HG02759 (cell line): ENCODE data around the gene THRB.
A peak's percentile ranks its signal among the peaks of the same experiment; 100 is the strongest.

ENCODE experiments used
- ATAC-seq: cut with Tn5 transposase; IDR thresholded peaks from one replicate; pipeline ENCODE4 v1.9.1; 2021; ENCODE audit warnings: mild to moderate bottlenecking, moderate library complexity; ENCODE audit not compliant: unreplicated experiment

The THRB gene

DNA sequence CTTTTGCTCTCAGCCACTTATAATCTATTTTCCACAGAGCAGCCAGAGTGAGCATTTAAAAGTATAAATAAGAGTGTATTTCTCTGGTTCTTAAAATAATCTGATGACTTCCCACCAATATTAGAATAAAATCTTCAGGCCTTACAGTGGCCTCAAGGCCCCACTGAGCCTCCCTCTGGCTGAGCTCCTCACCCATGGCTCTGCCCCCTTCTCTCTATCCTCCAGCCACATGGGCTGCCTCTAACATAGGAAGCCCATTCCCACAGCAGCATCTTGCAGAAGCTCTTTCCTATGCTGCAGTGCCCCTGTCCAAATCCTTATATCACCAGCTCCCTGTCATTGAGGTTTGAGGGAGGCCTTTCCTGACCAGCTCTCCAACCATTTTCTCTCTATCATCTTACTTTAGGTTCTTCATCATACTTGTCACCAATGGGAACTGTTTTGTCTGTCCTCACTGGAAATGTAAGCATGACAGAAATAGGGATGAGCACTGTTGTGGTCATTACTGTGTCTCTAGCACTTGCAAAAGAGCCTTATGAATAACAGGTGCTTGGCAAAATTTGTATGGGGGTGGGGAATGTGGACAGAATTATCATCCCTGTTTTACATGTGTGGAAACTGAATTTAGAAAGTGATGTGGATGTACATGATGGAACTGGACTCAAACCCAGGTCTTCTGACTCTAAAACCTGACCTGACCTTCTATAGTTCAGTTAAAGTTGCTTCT is 299.0 kb downstream of the THRB start:
- no peak for ATAC-seq

DNA sequence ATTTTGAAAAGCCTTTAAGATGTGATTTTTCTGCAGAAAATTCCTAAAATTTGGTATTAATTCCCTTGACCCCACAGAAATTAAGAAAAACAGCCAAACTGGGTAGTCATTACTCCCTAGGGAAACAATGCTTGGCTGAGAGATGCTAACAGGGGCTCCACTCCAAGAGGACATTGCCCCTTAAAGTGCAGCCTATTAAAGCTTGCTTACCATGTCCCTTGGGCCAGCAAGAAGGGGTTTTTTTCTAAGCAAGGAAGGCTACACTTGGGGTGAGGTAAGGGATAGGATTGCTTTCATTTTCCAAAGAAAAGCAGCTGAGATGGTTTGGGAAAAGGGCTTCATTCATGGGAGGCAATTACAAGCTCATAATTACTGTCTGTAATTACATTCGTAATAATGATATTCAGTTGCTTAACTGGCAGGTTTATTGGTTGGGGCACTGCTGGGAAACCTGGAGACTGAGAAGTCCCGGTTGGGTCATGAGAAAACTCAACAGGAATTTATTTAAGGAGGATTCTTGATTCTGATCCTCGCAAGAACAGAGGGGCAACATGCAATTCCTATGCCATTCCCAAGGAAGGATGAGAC is 302.1 kb downstream of the THRB start:
- ATAC-seq, result no peak

DNA sequence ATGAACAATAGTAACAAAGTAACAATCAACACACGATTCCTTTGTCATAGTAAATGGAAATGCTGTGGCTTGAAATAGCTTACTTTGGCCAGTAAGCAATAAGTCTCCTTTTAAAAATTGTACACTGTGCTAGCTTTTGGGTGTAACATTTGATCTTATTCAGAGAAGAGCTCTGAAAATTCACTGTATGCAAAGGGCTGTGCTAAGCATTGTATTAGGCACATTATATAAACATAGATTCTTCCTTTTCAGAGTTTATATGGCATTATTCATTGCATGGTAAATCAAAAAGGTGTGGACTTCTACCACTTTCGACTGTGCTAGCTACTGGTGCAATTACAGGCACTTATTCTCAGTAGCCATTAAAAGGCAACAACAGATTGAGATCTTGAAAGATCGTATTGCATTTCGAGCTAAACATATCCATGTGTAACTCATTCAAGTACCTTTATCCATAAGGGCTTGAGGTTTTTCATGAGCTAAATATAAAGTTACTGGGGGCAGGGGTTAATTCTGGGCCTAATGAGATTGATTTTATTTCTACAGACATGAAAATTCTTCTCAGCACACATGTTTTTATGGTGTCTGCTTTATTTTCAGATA is 302.7 kb downstream of the THRB start:
- no peak for ATAC-seq

DNA sequence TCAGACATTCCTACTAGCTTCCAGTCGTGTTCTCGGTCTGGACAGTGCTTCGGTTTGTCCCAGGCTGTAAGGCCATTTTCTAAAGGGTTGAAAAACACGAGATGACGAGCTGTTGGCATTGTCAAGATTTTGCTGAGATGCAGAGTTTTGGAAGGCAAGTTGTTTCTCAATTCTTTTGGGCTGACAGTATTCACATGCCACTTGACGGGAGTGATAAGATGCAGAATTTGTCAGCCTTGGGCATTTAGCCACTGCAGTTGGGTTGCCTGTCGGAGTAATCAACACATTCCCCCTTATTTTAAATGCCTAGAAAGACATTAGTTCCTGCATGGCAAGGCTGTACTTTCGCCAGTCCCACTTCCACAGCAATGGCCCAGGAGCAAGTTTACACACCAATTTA is 304.4 kb downstream of the THRB start:
- no peak for ATAC-seq

DNA sequence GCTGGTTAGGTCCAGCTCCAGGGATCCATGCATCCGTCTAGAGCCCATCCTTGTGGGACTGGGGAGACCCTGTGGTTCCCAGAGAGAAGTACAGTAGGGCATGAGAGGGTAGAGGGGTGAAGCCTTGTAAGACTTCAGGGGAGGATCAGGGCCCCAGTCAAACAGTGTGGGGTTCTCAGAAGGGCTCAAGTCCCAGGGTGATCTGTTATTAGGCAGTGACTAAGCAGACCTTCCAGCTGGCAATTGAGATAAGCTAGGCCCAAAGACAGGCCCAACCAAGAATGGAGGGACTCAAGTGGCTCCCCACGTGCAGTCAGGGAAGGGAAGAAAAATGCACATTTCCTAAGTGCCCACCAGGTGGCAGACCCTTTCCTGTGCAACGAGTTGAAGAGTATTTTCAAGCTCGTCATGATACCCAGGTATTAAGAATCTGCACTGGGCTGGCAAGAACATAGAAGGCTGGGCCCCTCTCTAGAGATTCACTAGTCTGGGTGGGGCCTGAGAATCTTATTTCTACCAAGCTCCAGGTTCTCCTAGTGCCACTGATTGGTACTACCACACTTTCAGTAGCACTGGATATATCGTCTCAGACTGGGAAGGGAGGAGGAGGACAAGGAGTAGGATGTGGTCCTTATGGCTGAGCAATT is 308.8 kb downstream of the THRB start:
- peak; percentile 93 for ATAC-seq

DNA sequence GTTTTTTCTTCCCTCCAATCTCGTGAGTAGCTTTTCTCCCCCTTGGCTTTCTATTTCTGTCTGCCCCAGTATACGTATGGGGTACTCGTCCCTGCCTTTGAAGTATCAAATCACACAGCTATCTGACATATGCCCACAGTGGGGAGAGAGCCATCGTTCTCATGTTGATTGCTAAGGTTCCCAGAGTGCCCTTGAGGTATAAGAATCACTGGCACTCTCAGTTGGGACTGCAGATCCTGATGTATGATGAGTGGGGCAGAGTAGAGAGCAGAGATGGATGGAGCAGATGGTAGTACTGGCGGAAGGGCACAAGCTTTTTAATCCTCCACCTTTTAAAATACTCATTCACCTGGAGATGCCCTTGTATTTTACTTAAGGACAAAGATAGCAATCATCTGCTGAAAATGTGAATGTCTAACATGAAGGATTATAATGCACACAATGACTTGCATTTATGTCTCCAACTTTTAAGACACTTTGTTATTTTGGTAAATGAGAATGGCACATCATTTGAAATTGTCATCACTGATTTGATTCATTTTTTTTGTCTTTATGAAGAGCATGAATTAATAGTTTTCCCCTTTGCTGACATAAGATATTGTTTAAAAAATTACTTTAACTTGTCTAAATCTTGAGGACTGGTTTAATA is 310.0 kb downstream of the THRB start:
- no peak for ATAC-seq

DNA sequence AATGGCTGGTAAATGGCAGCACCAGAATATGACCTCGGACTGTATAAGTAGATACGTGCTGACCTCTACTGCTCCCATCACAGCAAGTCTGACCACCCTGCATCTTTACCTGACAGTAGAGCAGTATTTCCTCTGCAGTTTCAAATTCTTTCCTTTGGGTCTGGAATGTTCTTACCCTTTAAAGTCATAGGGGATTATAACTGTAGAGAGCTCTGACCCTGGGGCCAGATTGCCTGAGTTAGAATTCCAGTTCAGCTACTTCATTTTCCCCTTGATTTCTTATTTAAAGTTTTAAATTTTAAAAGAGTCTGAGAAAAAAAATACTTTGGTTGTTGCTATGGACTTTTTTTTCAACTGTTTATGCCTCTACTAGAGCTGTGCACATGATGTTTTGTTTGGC is 311.9 kb downstream of the THRB start:
- no peak for ATAC-seq

DNA sequence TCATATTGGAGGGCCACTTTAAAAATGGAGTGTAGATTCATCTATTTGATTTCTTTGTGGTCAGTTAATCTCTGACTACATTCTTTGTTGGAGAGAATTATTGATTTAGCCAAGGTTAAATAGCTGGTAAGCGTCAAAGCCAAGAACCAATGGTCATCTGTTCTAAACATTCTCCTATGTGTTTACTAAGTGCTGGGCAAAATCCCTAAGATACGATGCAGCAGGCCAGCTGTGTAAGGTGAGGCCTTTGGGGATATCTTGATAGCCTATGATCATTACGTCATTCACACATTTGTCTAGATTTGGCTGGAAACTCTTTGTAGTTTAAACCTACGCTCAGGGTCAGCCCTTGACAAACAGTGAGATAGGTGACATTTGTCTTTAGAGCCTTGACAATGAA is 313.4 kb downstream of the THRB start:
- ATAC-seq, result no peak

DNA sequence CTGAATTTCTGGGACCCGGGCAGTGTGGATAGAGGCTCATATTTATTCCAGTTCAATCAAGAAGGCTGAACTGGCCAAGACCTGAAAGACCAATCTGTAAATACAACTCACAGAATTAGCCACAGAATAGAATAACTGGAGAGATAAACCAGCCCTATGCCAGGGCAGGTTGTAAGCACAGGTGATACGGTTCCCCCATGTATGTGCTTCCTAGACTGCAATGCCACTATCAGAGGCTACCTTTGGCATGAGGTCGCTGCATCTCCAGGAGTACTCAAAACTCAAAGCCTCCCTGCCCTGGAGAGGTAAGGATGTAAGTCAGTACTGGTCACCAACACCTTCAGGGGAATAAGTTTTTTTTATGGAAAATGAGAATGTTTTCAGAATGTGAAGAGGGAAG is 314.0 kb downstream of the THRB start:
- ATAC-seq, result no peak

DNA sequence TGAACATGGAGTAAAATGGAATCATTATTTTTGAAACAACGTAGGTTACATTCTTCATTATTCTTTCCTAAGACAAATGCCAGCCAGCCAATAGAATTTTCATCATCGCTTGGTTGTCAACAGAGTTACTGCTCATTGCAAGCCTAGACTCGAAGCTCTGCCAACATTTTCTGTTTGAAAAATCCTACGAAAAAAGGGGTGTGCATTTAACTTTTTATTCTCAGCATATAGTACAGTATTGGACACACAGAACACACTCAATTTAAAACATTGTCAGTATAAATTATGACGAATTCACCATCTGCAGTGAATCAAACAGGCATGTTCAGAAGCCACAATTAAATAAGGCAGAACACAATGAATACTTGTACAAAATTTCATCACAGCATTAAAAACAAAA is 317.4 kb downstream of the THRB start:
- ATAC-seq, result no peak

DNA sequence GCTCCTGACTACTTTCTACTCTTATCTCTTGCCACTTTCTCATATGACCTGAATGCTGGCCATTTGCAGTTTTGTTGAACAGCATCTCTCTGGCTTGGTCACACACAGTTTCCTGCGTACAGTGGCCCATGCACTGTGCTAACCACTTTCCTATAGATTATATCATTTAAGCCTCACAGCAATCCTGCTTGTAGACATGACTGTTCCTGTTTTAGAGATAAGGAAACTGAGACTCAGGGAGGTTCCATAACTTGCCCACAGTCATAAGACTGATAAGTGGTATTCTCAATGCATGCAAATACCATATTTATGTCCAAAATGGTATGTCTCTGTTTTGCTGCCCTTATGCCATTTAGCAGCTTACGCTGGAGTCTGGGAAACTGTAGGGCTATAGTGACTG is 320.0 kb downstream of the THRB start:
- no peak for ATAC-seq

DNA sequence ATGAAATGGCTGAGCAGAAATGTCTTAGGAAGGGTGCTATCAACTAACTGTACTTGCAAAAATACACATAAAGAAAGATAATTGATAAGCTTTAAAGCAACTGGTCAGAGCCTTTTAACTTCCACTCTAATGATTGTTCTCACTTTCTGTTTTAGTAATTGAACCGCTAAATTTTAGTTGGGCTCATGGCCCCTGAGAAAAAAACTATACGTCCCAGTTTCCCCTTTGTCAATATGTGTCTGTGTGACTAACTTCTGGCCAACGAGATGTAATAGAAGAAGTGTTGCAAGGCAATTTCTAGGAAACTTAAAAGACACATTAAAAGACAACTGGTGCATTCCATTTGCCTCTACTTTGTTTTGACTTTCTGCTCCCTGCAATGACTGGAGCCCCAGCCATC is 325.7 kb downstream of the THRB start:
- peak; percentile 71 for ATAC-seq

DNA sequence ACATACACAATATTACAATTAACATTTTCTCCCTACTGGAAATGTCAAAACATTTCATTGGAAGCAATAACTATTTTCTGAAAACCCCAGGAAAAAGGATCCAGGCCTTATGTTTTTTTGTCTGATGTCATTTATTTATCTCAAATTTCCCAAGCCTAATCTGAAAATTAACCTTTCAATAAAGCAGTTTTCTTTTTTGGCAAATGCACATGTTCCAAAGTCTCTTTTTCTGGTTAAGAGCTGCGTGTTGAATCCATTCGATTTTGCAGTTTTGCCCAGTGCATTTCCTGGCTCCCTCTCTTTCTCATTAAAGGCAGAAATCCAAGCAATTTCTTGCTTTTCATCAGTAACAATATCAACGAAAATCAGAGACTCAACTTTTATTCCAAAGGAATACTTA is 327.2 kb downstream of the THRB start:
- ATAC-seq, result no peak

DNA sequence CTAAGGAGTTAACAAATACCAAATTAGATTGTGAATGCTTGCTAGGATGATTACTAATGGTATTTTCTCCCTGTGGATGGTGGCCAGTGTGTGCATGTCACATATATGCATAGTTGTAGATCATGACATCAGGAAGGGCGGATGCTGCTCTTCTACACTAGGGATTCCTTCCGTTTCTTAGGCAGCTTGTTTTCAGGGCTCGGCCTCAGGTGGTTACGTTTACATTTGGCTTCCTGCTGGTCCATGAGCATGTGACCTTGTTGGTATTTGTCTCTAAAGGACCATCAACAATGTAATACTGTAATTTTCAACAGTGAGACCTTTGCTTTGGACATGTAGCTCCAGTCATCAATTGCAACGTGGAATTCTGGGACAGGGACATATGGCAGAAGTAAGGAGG is 328.1 kb downstream of the THRB start:
- no peak for ATAC-seq

DNA sequence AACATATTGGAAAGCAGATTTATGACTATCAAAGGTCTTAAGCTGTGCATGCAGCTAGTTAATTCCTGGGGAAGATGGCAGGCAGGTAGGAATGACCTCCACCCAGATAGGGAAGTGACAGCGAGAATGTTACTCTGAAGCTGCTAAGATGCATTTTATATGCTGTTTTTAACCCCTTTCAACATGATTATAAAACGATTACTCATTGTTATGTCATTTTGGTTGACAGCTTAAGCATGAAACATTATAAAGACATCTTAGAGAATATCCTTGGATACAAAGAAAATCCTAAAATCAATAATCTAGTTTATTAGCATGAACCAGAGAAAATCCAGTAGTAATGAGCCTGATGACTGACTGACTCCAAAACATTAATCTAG is 329.1 kb downstream of the THRB start:
- no peak for ATAC-seq

DNA sequence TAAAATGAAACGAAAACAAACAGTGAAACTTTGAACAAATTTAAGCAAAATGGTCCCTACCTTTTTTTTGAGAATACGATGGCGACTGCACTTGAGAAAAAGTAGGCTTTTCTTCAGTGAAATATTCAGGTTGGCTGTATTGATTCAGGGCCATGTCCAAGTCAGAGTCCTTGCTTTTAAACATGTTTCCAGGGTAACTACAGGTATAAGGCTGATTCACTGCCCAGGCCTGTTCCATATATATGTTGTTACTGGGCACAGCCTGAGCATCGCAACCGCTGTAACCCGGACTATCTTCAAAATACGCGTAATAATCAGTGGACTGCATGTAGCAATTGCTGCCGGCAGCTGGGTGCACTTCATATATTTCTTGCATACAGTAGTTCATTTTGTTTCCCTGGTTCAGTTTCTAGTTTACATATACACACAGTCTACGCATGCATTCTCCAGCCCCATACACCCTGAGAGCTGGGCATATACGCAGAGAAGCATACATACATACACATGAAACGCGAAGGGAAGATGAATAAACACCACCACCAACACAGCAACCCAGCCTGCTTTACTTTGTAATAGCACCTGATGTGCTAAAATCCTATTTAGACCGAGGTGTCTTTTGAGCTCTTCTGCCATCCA is 329.6 kb downstream of the THRB start:
- no peak for ATAC-seq

DNA sequence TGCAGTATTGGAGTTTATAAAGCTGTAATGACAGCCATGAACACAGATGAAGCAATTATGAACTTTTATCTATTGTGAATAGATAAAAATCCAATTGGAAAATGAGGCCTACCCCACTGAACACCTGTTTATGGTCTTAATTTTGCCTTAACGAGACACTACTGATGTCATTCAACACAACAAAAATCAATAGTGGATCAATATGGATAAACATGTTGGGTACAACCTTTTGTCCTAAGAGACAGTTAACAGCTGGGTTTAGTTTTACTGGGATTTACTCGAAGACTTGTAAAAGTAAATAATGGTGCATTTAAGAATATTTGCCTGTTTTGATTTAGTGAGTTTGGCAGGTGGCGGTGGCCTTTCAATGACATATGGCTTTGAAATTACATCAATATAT is 331.7 kb downstream of the THRB start:
- ATAC-seq, result no peak

DNA sequence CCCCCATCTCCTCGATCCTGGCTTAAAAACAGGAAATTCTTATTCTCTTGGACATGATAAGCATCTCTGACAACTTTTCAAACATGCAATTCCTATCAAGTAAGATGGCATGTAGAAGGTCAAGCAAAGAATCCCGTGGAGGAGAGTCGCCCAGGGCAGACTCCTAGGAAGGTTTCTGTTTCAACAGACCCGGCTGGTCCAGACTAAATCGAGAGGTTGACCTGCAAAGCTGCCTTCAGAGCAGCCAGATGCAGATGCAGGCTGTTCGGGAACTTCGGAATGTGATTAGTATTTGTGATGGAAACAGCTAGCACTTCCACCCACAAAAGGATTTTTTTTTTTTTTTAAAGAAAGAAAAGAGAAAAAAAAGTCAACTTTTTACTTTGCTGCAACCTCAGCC is 332.8 kb downstream of the THRB start:
- no peak for ATAC-seq

DNA sequence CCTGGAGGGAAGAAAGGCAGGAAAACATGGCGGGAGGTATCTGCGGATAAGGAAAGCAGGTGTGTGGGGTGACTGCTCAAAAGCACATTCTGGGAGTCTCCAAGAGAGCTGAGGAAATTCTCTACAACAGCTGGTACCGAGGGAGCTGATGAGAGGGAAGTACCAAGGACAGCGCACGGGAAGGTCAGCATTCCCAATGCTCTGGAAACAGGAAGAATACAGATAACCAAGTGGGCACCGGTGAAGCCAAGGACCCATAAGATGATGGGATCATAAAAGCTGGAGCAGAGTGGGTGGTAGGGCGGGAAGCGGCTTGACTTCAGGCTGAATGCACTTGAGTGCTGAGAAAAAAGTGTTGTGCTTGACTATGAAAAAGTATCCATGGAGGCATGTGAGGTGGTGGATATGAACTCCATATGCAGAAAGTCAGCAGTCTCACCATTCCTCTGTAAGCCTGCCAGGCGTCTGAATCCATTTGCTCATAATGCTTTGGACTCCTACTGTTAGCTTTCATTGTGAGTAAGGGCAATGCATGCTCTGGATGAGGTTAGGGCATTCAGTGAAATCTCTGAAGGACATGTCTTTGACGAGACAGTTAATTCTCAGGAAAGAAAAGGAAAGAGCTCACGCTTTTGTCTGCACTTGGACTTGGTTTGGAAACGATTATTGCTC is 334.1 kb downstream of the THRB start:
- ATAC-seq, result no peak

DNA sequence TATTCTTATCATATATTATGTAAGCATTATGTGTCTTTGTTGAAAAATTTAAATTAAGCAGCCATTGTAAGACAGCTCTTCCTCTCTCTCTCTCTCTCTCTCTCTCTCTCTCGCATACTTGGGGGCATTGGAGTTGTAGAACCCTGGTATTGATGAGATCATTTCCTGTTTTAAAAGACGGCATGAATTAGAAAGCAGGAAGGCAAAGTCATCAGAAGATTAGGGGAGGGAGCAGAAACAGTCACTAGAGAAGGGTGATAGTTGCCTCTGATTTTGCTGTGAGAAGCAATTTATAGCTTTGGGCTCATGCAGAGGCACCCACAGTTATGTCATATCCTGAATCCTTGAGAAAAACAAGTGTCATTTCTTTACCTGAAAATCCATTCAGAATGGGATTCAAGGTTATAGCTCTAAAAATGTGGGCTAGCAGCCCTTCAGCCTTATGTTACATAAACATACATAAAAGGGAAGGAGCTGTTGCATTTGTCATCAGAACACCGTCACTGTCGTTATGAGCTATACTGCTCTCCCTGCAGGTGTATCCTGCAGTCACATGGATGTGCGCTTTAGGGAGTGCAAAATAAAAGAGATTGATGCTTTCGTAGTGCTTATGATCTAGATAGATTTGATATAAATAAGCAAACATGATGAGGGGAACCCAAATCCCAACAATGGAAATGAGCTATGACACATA is 335.7 kb downstream of the THRB start:
- ATAC-seq, result no peak
